Globus pallidus (tissue), 1 donor: ENCODE measurements around the gene LAMC1.
"Not testable (repeated sequence)": the region's sequence is repeated elsewhere in the genome, so short reads cannot be mapped to it uniquely, and the experiment has no call there.

ENCODE experiments used
- DNase-seq: peaks from one replicate; pipeline ENCODE4 v3.0.0-alpha.2; 2015; ENCODE audit warnings: low spot score

Gene LAMC1

DNA sequence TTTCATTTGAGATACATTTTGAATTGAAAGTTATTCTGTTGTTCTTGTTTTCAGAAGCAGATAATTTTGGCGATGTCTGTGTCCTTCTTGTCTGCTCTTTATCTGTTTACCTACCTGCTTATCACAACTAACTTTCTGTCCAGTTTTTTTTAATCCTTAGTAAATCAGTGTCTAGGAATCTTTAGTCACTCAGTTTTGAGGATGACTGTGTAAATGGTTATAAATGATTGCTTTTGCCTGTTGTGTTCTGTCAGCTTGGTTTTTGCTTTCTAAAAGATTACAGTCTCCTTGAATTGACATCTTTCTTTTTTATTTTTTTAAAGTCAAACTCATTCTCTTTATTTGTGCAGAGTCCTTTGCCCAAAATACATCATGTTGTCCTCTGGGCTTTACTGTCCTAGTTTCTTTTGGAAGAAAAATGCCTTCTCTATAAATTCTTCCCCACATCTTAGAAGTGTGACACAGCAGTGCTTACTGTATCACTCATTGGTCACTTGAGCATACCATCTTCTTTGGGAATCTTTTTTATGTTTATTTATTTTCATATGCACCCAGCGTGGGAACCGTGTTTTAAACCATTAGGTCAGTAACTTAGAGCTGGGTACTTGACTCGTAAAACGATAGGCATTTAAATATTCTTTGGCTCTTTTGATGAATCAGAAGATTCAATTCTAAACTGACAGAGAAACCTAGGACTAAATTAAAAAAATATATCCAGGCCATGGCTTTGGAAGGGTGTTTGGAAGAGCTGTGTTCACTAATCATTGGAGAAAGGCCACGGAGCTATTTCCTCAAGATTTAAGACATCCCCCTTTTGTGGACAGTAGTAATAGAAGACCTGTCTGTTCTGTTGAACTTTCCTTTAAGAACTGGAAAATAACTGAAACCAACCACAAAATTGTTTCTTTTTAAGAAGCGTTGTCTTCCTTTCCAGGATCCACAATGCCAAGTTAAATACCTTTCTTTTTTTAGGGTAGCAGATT, 20.9 kb downstream of the LAMC1 start:
- DNase-seq: no peak

DNA sequence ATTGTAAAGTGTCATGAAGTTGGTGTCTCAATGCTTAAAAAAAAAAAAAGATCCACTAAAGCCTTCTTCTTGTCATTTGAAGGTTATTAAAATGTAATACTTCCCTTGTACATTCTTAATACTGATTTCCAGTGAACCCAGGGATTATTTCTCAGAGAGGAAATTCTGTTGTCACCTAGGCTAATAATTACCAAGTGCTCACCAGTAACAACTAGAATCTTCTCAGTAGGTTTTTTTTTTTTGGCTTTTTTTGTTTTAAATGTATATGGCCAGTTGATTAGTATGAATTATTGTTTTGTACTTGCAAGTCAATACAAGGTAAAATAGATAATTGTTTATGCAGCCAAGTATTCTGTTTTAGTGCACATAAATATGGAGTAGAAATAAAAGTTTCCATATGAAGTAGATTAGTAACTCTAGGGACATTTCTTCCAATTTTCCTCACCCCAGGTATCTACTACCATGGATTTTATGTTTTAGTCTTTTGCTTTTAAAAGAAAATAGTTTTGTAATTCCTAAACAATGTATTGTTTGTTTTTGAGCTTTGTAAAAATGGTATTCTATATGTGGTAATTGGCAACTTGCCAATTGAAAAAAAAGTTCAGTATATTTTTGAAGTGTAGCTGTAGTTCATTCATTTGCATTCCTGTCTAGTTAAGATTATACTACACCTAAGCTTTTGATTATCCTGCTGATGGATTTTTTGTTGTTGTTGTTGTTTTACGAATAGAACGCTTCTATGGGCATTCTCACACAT, 21.9 kb downstream of the LAMC1 start:
- DNase-seq: no peak

DNA sequence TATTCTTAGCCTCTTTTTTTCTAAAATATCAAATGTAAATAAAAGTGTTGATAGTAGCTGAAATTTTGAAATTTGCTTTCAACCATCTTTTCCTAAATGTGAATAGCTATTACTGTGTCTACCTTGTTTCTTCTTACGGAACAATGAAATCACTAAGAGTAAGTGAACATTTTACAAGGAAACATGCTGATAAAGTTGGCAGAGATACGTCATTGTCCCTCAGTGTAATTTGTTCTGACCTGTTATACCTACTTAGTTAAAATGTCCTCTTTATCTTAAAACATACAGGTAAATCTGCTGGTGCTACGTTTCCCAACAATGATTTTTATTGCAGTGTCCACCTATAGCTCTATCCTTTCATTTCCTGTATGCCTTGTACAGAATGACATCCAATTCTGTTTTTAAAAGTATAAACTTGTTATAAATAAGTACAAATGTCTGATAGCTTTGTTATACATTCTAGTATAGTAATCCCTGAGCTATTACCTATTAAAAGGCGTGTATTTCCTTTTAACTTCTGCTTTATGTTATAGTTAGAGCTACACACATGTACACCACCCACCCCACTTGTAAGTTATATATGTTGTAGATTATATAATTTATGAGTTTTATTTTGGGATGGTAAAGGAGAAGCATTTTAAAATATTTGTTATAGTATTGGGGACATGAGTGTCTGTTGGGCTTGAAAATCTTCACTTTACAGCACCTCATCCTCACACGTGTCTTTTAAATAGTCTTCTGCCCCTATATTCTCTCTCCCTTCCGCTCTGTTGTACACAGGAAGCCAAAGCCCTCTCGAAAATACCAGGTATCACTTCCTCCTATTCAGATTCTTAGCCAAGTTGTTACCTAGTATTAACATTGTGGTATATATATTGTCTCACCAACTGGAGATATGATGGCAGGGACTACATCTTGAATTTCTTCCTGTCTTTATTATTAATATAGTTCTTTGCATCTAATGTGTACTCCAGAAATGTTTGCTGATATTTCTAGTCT, 25.2 kb downstream of the LAMC1 start:
- no peak for DNase-seq

DNA sequence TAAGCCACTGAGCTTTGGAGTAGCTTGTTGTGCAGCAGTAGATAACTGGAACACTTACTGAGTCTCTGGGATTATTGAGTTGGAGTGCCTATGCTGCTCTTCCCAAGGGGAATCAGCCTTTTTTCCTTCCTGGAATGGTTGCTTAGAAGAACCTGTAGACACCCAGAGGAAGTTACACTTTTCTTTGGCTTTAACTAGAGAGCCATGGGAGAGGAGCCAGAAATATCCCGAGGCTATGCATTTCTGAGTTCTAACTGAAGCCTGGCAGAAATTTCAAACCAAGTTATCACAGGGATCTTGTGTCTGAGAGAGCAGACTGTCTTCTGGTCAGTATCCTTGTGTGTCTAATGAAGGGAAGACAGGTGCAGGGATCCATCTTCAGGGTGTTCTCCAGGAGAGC, 28.3 kb downstream of the LAMC1 start:
- DNase-seq: no peak

GRCh38 chr1:183052861-183053260, 29.6 kb downstream of the LAMC1 start:
- no peak for DNase-seq

DNA sequence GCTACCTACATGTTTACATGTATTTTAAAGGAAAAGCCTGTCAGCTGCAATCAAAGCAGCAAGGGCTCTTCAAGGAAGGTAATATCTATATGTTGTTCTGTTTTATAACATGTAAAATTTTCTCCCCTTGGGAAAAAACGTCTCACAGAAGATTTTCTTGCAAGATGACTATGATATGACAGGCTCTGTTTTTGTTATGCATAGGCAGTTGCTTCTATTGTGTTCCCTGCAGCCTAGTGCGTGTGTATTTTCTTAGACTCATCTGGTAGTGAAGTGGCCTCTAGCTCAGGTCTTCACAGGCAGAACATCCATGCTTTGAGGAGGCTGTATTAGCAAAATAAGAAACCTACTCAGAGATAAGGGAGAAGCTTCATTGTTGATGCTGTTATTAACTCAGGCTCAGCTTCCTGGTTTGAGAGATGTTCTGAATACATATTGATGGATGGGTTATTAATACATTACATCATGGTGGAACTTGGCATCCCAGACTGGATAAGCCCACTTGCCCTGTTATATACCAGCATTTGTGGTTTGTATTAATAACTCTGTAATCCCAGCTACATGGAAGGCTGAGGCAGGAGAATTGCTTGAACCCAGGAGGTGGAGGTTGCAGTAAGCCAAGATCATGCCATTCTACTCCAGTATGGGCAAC, 35.8 kb downstream of the LAMC1 start:
- DNase-seq: no peak

GRCh38 chr1:183061194-183061593, 38.0 kb downstream of the LAMC1 start:
- DNase-seq: no peak

DNA sequence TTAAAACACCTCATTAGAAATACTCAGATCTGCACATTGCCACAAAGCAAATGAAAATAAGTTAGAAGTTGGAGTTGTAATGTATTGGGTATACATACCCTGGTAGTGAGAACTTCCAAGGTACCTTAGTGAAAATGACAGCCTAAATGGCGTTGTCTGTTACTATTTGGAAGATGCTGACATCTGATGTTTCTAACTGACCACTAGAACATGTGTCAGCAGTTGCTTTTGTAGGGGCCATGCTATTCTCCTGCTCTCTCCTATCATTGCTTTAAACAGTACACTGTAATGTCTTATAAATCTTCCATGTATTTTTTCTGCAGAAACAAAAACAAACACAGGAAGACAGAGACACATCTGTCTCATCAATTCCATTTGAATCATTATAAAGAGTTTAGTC, 40.1 kb downstream of the LAMC1 start:
- DNase-seq: no peak

- no peak for DNase-seq
Measured at GRCh38 chr1:183065168-183065706, 42.0 kb downstream of the LAMC1 start.

DNA sequence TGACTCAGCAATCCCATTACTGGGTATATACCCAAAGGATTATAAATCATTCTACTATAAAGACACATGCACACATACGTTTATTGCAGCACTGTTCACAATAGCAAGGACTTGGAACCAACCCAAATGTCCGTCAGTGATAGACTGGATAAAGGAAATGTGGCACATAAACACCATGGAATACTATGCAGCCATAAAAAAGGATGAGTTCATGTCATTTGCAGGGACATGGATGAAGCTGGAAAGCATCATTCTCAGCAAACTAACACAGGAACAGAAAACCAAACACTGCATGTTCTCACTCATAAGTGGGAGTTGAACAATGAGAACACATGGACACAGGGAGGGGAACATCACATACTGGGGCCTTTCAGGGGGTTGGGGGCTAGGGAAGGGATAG, 43.2 kb downstream of the LAMC1 start:
- not testable (repeated sequence) for DNase-seq

GRCh38 chr1:183069562-183070216, 46.5 kb downstream of the LAMC1 start:
- DNase-seq: no peak

DNA sequence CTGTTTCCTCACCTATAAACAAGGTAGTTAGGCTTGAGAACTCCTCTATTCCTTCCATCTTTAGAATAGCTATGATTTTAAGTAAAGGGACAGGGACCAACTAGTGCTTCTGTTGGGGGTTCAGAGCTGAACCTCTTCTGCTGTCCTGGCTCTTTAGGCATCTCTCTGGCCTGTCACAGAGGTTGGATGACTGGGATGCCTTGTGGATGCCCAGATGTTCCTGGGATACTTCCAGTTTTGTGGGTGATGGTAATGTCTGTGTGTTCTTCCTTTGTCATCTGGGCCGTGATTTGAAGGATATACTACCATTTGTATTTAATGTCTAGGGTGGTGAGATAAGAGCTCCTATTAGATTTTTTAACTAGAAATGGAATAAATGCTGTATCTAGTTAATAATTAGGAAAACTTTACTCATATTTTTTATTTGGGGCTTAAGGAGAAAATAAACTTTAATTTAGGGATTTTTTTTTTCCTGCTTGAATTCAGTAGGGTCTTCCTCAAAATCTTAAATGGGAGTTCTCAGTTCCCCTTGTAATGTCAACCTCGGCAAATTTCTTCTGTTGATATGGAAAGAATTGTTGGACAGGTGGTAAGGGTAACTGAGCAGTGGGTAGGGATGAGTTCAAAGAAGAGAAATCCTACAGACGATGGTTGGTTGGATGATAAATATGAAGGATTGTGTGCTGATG, 47.2 kb downstream of the LAMC1 start:
- DNase-seq: no peak

DNA sequence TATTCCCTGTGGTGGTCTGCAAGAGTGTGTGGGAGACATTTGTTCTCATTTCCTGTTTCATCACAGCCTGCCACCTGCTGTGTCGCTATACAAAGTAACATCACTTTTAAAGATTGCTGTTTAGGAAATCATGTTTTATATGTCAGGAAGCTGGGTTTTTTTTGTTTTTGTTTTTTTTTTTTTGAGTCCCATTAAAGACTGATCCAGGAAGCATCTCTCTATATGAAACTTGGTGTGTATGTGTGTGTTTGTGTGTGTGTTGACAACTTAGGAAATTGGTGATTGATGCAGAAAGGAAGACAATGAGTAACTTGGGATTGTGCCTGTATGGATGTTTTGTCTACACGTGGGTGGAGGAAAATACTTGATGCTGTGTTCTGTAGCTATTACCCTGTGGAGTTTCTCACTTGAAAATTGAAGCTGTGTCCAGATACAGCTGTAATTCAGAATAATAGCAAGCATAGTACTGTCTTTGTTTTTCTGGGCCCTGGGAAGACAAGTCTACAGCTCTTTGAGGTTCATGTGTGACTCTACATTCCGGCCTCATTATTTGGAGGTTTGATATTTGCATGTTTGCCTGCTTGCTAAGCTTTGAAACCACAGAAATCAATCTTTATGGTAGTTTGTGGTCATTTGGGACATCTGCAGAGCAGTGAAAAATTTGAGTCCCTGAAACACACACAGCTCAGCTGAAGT, 47.9 kb downstream of the LAMC1 start:
- peak; percentile 11 for DNase-seq

GRCh38 chr1:183072595-183072994, 49.4 kb downstream of the LAMC1 start:
- not testable (repeated sequence) for DNase-seq

DNA sequence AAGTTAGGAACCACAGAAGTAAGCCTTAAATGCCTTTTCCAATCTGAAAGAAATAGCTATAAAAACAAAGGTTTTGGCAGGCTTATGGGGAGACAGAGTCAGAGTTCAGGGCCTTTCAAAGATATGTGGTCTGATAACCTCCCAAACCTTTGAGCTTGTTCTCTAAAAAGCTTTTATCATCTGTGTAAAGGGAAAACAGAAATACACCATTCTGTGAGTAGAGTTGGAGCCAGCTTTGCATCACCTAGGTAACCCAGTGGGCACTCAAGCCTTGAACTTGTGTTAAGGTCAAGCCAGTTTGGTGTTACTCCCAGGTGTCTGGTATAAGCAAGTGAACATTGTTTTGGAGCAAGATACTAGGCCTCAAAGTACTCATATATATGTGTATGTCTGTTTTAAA, 50.1 kb downstream of the LAMC1 start:
- no peak for DNase-seq

GRCh38 chr1:183074215-183074614, 51.0 kb downstream of the LAMC1 start:
- no peak for DNase-seq

- no peak for DNase-seq
Measured at GRCh38 chr1:183075861-183076260, 52.6 kb downstream of the LAMC1 start.

GRCh38 chr1:183077097-183077496, 53.9 kb downstream of the LAMC1 start:
- no peak for DNase-seq

DNA sequence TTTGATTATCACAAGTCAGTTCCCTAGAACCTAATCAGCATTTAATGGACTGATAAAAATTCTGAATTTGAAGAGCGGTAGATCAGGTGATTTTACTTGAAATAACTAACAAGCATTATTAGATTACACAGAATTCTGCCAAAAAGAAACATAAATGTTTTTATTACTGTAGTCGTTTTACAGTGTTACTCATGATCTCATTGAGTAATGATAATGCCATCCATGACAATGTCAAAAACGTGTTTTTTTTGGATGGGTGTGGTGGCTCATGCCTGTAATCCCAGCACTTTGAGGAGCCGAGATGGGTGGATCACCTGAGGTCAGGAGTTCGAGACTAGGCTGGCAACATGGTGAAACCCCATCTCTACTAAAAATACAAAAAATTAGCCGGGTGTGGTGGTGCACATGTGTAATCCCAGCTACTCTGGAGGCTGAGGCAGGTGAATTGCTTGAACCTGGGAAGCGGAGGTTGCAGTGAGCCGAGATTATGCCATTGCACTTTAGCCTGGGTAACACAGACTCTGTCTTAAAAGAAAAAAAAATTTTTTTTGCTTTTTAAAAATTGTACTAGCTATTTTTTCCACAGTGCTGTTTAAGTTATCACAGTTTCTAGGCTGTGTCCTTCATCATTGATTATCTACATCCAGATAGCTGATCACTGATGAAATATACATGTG, 56.6 kb downstream of the LAMC1 start:
- DNase-seq: no peak
